ENCODE results near the gene SNED1.

DNA sequence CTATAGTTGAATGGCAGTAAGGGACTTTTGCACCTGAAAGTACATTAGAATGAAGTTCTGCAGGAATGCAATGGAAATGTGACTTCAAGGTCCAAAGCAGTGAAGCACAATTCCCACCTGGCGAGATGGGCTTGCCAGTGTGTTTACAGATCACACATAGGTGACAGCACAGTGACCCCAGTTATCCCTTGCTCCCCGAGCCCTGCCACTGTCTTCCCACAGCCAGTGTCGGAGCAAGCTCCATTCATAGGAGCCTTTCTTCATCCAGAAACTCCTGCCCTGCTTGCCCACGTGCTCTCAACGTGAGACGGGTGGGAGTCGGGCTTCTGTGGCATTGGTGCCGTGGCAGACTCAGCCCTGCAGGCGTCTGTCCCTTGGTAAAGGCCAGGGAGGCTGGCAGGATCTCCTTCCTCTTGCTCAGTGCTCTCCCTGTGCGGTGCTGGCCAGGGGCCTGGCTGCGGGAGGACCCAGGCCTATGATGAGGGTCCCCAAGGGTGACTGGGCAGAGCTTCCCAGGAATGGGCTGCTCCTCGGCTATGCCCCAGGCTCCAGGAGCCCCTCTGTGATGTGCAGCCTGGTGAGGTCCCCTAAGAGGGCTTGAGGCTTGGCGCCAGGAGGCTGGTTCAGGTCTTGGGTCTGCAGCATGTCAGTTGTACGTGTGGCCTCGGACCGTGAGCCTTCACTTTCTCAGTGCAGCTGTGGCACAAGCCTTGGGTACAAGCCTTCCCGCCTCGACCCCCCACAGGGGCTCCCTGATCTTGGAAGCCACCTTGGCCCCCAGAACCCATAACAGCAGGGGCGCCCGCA lies 40.2 kb downstream of the SNED1 start:
- TF ChIP-seq, protein P1, sequence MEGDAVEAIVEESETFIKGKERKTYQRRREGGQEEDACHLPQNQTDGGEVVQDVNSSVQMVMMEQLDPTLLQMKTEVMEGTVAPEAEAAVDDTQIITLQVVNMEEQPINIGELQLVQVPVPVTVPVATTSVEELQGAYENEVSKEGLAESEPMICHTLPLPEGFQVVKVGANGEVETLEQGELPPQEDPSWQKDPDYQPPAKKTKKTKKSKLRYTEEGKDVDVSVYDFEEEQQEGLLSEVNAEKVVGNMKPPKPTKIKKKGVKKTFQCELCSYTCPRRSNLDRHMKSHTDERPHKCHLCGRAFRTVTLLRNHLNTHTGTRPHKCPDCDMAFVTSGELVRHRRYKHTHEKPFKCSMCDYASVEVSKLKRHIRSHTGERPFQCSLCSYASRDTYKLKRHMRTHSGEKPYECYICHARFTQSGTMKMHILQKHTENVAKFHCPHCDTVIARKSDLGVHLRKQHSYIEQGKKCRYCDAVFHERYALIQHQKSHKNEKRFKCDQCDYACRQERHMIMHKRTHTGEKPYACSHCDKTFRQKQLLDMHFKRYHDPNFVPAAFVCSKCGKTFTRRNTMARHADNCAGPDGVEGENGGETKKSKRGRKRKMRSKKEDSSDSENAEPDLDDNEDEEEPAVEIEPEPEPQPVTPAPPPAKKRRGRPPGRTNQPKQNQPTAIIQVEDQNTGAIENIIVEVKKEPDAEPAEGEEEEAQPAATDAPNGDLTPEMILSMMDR (IDR thresholded peaks at IDR 0.05; ENCODE audit: low read depth, low read length, missing input control) = no peak
- TF ChIP-seq RAD21 (IDR thresholded peaks at IDR 0.05) (no peak), JUND (IDR thresholded peaks at IDR 0.05) (no peak), HNF4G (IDR thresholded peaks at IDR 0.05) (no peak)
- TF ChIP-seq, protein P2, sequence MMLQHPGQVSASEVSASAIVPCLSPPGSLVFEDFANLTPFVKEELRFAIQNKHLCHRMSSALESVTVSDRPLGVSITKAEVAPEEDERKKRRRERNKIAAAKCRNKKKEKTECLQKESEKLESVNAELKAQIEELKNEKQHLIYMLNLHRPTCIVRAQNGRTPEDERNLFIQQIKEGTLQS (IDR thresholded peaks at IDR 0.05) = no peak
- TF ChIP-seq, protein P3, sequence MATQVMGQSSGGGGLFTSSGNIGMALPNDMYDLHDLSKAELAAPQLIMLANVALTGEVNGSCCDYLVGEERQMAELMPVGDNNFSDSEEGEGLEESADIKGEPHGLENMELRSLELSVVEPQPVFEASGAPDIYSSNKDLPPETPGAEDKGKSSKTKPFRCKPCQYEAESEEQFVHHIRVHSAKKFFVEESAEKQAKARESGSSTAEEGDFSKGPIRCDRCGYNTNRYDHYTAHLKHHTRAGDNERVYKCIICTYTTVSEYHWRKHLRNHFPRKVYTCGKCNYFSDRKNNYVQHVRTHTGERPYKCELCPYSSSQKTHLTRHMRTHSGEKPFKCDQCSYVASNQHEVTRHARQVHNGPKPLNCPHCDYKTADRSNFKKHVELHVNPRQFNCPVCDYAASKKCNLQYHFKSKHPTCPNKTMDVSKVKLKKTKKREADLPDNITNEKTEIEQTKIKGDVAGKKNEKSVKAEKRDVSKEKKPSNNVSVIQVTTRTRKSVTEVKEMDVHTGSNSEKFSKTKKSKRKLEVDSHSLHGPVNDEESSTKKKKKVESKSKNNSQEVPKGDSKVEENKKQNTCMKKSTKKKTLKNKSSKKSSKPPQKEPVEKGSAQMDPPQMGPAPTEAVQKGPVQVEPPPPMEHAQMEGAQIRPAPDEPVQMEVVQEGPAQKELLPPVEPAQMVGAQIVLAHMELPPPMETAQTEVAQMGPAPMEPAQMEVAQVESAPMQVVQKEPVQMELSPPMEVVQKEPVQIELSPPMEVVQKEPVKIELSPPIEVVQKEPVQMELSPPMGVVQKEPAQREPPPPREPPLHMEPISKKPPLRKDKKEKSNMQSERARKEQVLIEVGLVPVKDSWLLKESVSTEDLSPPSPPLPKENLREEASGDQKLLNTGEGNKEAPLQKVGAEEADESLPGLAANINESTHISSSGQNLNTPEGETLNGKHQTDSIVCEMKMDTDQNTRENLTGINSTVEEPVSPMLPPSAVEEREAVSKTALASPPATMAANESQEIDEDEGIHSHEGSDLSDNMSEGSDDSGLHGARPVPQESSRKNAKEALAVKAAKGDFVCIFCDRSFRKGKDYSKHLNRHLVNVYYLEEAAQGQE (IDR thresholded peaks at IDR 0.05) = no peak
- TF ChIP-seq, protein P4, sequence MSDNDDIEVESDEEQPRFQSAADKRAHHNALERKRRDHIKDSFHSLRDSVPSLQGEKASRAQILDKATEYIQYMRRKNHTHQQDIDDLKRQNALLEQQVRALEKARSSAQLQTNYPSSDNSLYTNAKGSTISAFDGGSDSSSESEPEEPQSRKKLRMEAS (IDR thresholded peaks at IDR 0.05) = no peak
